Cardiac muscle cell (in vitro differentiated cells and primary cell): ENCODE measurements around the gene DHX15. TPM values are rescaled to one million over a fixed set of nuclear protein-coding genes. Genes with fewer than 3 reads are reported as not detected.

Source experiments
- DNase-seq, 2 donors: peaks; one replicate each; pipeline versions ENCODE4 v3.0.0 to v3.0.0-alpha.2; 2010 to 2017; ENCODE audit warnings: low read depth in 1 of 2, low spot score in 1 of 2
- H3K27ac ChIP-seq: fragments of 200-600 bp; sonication (generic); 2 replicates; pipeline ENCODE4 v1.5.1; 2016
- H3K27me3 ChIP-seq: fragments of 200-600 bp; sonication (generic); 2 replicates; pipeline ENCODE4 v1.6.0; 2016; ENCODE audit warnings: control low read depth
- H3K36me3 ChIP-seq: fragments of 200-600 bp; sonication (generic); 2 replicates; pipeline ENCODE4 v1.5.1; 2016; ENCODE audit warnings: control low read depth
- H3K4me1 ChIP-seq: fragments of 200-600 bp; sonication (generic); 2 replicates; pipeline ENCODE4 v1.8.1; 2017; ENCODE audit warnings: low read depth, mild to moderate bottlenecking, mixed run types
- H3K4me3 ChIP-seq: fragments of 200-600 bp; sonication (generic); 2 replicates; pipeline ENCODE4 v1.5.1; 2016; ENCODE audit warnings: mild to moderate bottlenecking
- H3K9me3 ChIP-seq: fragments of 200-600 bp; sonication (generic); 2 replicates; pipeline ENCODE4 v1.5.1; 2017; ENCODE audit warnings: low read depth, mild to moderate bottlenecking, control low read depth
- CTCF ChIP-seq: IDR thresholded peaks from 2 replicates; pipeline ENCODE4 v1.5.1; 2012; ENCODE audit warnings: low read depth, mild to moderate bottlenecking, low read length
- polyA plus RNA-seq: library from polyadenylated mRNA; unstranded; fragments of >200 nt; fragmentation: Nextera tagmentation; extraction: Ambion mirVana; gene quantifications from 2 replicates; pipeline ENCODE4 v1.2.1, GENCODE V29; 2016
- total RNA-seq: library from RNA; depleted of rRNA; stranded (reverse); fragments of >200 nt; gene quantifications from 2 replicates; pipeline ENCODE4 v1.2.3, GENCODE V29; 2016

The DHX15 gene
- total and polyA plus RNA-seq, 2 experiments from 2014 or later: 78.4 to 109 TPM

GRCh38 chr4:24477919-24478318 is 106.4 kb downstream of the DHX15 start:
- H3K4me1 ChIP-seq: no peaks in the 10 kb centered on the region
- H3K27ac ChIP-seq: no peak overlapping the region
- H3K27me3 ChIP-seq: no peaks in the 10 kb centered on the region
- H3K4me3 ChIP-seq: no peak overlapping the region
- no peak for TF ChIP-seq CTCF
- H3K36me3 ChIP-seq: no peaks in the 10 kb centered on the region
- DNase-seq: peak; percentile 12 to 93
- H3K9me3 ChIP-seq: no peaks in the 10 kb centered on the region

Other genes with a start within 250 kb of the DHX15 start
- gene SOD3, start 211.0 kb upstream of the DHX15 start, total RNA-seq: 23.2 and 31.0 TPM in 2 replicates
- 26.9 and 30.2 TPM in 2 replicates for gene SOD3, start 211.0 kb upstream of the DHX15 start, polyA plus RNA-seq